ENCODE measurements around the gene BACH2.

BACH2 gene

DNA sequence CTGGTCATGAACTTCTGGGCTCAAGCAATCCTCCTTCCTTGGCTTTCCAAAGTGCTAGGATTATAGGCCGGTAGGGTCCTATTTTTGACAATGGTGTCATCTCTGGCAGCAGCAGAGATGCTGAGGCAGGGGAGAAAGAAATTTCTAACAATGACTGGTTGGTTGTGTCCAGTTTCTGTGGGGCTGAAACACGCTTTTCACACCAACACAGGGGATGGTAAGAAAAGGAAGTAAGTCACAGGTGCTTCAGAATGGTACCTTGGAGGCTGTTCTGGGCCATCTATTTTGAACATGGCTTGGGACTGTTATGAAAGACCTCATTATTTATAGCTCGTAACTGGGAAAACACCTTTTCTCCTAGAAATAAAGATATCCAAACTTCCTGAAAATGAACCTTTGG lies 329.7 kb downstream of the BACH2 start:
- no peak for DNase-seq (ENCODE audit: low spot score)

DNA sequence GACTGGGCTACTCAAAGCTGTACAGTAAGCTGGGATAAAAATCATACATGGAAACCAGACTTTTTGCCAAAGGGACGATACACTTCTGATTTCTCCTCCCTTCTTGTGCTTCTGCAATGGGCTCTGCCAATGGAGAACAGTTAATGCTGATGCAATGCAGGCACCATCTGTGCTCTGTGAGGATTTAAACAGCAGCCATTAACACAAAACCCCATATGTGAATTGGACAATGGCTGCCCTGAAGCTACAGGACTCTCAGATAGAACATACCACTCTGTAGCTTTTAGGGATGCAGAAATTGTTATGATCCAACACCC lies 330.5 kb downstream of the BACH2 start:
- no peak for DNase-seq (ENCODE audit: low spot score)

DNA sequence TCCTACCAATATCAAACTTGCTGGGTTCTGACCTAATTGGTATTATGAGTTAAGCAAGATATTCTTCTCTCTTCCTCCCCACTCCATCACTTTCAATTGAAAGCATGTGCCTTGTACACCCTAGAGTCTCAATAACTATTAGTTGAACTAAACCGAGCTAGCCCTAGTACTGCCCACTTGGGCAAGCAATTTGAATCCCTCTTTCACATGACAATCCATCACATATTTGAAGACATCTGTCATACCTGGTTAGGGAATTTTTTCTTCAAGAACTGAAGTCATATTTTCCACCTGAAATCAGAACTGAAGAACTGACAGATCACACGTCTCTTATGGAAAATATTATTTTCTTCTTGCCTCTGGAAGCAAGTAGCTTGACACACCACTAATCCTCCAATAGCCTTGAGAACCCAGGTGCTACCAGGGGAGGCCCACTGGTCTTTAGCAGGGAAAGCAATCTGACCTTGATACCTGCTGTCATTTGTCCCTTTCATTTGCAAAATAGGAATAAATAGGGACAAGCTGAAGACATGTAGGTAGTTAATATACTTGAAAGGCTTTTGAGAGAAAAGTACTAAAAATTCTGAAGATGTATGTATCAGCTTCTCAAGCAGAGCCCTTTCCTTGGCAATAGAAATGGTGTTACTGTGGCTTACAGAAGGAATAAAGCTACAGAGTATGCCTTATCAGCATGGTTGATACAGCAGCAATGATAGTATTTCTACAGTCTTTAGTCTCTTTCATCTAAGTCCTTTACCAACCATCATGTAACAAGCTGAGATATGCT lies 331.0 kb downstream of the BACH2 start:
- DNase-seq (ENCODE audit: low spot score): no peak

DNA sequence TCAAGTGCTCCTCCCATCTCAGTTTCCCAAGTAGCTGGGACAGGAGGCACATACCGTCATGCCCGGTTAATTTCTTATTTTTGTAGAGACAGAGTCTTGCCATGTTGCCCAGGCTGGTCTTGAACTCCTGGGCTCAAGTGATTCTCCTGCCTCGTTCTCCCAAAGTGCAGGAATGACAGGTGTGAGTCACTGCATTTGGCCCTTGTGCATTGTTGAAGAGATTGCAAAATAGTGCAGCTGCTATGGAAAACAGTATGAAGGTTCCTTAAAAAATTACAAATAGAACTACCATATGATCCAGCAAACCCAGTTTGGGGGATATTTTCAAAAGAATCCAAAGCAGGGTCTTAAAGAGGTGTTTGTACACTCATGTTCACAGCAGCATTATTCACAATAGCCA lies 333.3 kb downstream of the BACH2 start:
- no peak for DNase-seq (ENCODE audit: low spot score)

DNA sequence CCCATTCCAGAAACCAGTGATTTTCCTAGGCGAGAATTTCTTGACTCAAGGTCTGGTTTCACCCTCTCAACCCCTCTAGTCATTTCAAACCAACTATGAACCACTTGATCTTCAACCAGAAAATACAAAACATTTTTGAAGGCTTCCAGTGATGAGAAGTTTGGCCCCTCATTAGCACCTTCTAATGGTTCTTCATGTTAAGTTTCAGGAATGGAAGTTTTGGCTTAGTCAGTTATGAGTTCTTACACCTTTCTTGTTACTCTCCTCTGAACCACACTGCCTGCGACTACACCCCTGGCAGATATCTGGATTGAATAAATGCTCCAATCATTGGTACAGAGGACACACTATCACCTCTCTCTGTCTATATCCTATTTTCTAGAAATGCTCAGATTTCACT lies 335.2 kb downstream of the BACH2 start:
- DNase-seq (ENCODE audit: low spot score): no peak

DNA sequence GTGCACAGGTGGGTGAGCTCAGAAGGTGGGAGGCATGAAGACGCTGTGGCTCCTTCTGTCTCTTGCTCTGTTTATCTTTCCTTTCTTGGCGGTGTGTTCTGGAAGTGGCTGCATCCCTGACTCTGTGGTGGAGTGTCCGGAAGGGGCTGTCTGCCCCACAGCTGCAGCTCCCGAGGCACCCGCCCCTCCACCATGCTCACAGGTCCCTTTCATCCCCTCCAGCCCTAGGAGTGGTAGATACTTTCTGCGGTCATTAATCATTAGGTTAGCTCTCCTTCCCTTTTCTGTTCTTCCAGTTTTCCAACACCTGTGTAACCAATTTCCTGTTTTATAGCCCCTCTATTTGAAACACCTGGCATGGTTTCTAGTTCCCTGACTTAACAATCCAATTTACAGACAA lies 336.8 kb downstream of the BACH2 start:
- no peak for DNase-seq (ENCODE audit: low spot score)

- DNase-seq (ENCODE audit: low spot score): no peak
These were observed 340.5 kb downstream of the BACH2 start for GRCh38 chr6:89956182-89956581.

DNA sequence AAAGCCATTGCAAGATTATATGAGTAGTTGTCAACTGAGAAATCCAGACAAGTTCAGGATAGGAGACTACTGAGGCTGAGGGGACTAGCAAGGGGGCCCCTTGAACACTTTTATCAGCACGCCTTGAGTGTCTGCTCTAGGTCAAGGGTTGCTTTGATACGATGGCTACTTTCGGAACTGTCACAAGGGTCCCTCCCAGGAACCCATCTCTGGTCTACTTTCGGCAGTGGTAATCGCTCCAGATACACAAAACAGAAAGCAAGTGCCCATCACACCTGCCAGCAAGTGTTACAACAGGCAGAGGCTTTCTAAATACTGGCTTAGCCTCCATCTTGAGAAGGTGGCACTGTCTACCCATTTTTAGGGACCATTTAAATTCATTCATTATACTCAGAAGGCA lies 341.3 kb downstream of the BACH2 start:
- DNase-seq (ENCODE audit: low spot score): no peak

- no peak for DNase-seq (ENCODE audit: low spot score)
These were observed 341.9 kb downstream of the BACH2 start for GRCh38 chr6:89954721-89955148.

- no peak for DNase-seq (ENCODE audit: low spot score)
These were observed 344.0 kb downstream of the BACH2 start for GRCh38 chr6:89952686-89953085.

DNA sequence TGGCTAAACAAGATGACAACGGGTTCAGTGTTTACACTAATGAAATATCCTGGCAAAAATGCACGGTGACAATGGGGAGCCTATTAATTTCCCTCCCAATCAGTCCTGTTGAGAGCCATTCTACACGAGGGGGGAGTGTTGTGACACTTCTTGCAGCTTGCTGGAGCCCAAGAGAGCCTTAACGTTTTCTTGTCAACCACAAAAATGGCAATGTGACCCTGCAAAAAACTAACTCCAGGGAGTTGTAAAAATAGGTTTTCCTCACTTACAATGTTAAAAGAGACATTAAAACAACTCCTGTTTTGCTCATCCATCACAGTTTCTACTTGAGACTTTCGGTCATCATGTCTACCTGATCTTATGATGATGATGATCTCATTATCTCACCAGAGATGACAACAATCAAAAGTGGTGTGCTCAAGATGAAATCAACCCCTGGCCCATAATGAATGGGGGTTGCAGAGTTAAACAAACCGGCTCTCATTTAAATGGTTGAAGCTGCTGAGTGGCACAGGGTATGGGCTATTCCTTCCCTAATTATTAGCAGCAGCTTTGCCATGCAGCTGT lies 344.5 kb downstream of the BACH2 start:
- DNase-seq (ENCODE audit: low spot score): no peak

GRCh38 chr6:89951574-89952104 lies 345.0 kb downstream of the BACH2 start:
- DNase-seq (ENCODE audit: low spot score): peak; percentile 74

DNA sequence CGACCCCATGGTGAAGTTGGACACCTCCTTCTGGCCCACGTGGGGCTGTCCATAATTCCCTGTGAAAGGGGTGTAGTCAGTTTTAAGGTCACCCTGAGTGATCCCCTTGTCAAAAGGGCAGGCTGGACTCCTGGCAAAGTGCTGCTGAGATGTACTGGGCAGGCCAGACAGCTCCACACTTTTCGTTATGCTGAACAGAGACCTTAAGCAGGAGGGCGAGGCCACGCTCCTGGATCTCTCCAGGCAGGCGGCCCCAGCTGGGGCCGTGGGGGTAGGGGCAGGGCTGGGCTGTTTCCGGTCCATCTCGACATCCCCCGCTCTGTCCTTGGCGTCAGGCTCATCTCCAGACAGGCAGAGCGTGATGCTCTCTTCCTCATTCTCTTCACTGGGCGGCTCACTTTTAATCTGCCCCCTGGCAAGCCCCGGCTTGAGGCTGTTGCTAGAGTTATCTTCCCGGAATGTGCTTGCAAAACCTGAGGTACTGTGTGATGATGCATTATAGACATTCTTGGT lies 345.7 kb downstream of the BACH2 start:
- no peak for DNase-seq (ENCODE audit: low spot score)

- no peak for DNase-seq (ENCODE audit: low spot score)
These were observed 346.2 kb downstream of the BACH2 start for GRCh38 chr6:89950446-89950845.

DNA sequence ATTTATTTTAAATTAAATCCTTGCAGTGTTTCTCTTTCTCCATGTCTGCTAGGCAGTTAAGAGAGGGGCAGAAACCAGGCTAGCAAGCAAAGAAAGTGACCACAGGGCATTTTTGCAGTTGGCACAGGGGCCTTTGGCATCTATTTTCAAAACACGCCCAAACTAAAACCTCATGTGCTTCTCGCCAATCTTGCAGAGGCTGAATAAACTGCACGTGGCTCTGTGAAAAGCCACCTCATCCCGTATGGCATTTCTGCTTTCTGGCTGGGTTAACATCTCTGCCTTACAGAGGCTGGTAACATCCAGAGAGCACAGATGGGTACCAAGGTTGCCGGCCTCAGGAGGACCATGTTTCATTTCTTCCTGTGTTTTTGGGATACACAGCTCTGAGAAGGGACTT lies 347.8 kb downstream of the BACH2 start:
- no peak for DNase-seq (ENCODE audit: low spot score)

GRCh38 chr6:89944826-89945407 lies 351.7 kb downstream of the BACH2 start:
- no peak for DNase-seq (ENCODE audit: low spot score)

- DNase-seq (ENCODE audit: low spot score): no peak
These were observed 352.4 kb downstream of the BACH2 start for GRCh38 chr6:89944181-89944755.

- no peak for DNase-seq (ENCODE audit: low spot score)
These were observed 354.0 kb downstream of the BACH2 start for GRCh38 chr6:89942601-89943000.

DNA sequence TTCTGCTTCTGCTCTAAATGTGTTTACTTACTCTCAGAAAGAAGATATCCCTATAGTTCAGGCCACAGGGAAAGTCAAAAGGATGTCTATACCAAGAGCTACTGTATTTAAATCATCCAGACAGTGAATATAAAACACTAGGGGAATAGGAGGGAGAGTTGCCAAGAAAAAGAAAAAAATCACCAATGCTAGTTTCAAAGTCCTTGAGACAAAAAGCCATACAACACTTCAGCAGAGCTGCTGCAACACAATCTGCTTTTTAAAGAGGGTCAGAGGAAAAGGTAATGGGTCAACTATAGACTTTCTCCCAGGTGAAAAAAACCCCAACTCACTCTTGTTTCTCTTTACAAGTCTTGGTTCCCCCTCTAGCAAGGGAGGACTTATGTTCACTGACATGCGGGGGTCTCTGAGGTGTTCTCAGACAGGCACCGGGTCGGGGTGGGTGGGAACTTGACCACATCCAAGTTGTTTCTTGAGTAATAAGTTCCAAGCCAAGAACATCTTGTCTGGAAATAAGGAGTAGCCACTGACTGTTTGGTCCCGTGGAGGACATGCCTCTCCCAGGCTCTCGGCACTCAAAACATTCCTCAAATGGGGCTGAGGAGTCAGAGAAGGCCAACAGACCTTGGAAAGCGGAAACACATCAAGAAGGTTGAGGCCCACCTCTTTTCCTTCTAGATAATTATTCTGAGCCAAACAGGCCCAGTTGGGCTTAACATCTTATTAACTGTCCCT lies 354.7 kb downstream of the BACH2 start:
- DNase-seq (ENCODE audit: low spot score): no peak

DNA sequence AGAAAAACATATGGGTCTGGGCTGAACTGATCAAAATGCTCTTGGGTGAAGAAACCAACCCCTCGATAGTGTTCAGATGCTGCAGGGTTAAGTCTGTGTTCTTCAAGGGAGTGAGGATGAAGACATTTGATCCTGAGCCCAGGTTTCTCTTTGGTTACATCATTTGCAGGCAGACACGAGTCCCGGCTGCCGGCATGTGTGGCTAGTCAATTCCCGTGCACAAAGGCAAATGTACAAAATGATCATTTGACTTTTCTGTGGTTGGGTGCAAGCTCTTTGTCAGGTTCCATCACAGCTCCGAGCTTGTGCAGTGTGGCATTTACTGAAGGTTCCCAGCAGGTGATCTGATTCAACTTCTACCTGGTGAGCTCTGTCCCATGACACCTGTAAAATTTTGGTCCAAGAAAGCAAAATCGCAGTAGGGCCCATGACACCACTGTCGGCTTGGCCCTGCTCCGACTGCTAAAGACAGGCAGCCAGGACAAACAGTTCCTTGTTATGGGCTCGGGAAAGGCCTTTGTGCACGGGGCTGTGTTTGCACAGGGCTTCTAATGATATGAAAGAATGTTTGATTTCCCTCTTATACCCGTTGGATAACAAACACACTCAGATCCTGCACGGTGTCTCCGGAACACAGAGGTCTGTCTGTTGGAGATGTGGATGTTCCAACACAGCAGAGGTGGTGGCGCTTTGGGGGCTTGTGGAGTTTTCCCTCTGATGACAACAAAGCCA lies 355.4 kb downstream of the BACH2 start:
- DNase-seq (ENCODE audit: low spot score): peak; percentile 78

GRCh38 chr6:89940225-89941027 lies 356.2 kb downstream of the BACH2 start:
- peak; percentile 95 for DNase-seq (ENCODE audit: low spot score)
